DOHH2 (cell line): Measurements from ENCODE around the gene SPTLC1.

Experiments
- H3F3A ChIP-seq: fragments of 200-600 bp; sonication (generic), shearing (Covaris generic); 2 replicates; pipeline ENCODE4 v1.6.0; 2016; ENCODE audit warnings: antibody characterized with exemption, mild to moderate bottlenecking; ENCODE audit not compliant: control insufficient read depth, insufficient read depth
- H3K27ac ChIP-seq: fragments of 200-600 bp; sonication (generic); 2 replicates; pipeline ENCODE4 v1.5.1; 2014; ENCODE audit warnings: low read depth, mild to moderate bottlenecking, low read length, moderate library complexity
- H3K27me3 ChIP-seq: fragments of 200-600 bp; sonication (generic); 2 replicates; pipeline ENCODE4 v1.6.1; 2014; ENCODE audit warnings: mild to moderate bottlenecking, low read length, mixed read lengths; ENCODE audit not compliant: control insufficient read depth
- H3K36me3 ChIP-seq: fragments of 200-600 bp; sonication (generic); 2 replicates; pipeline ENCODE4 v1.6.1; 2014; ENCODE audit warnings: mild to moderate bottlenecking, low read length, moderate library complexity, mixed read lengths; ENCODE audit not compliant: control insufficient read depth
- H3K4me1 ChIP-seq: fragments of 200-600 bp; sonication (generic); 2 replicates; pipeline ENCODE4 v1.6.1; 2014; ENCODE audit warnings: mild to moderate bottlenecking, low read length, mixed read lengths; ENCODE audit not compliant: control insufficient read depth
- H3K4me2 ChIP-seq: fragments of 200-600 bp; sonication (generic); 2 replicates; pipeline ENCODE4 v1.6.0; 2014; ENCODE audit warnings: mild to moderate bottlenecking, low read length, moderate library complexity
- H3K4me3 ChIP-seq: fragments of 200-600 bp; sonication (generic); 2 replicates; pipeline ENCODE4 v1.5.1; 2014; ENCODE audit warnings: mild to moderate bottlenecking, low read length, mixed read lengths
- H3K79me2 ChIP-seq: fragments of 200-600 bp; sonication (generic); 2 replicates; pipeline ENCODE4 v1.6.1; 2014; ENCODE audit warnings: mild to moderate bottlenecking, low read length, mixed read lengths; ENCODE audit not compliant: control insufficient read depth
- H3K9me2 ChIP-seq: fragments of 200-600 bp; sonication (generic); replicated peaks from 2 replicates; pipeline ENCODE4 v1.6.1; 2014; ENCODE audit warnings: mild to moderate bottlenecking, low read length, mixed read lengths; ENCODE audit not compliant: control insufficient read depth
- H3K9me3 ChIP-seq: fragments of 200-600 bp; sonication (generic); 2 replicates; pipeline ENCODE4 v1.6.1; 2014; ENCODE audit warnings: antibody characterized with exemption, low read length, mixed read lengths; ENCODE audit not compliant: control insufficient read depth, insufficient read depth
- H4K20me1 ChIP-seq: fragments of 200-600 bp; sonication (generic); 2 replicates; pipeline ENCODE4 v1.6.0; 2014; ENCODE audit warnings: low read depth, mild to moderate bottlenecking, antibody characterized with exemption, low read length, moderate library complexity; ENCODE audit not compliant: control insufficient read depth, insufficient read depth
- EZH2phosphoT487 ChIP-seq: fragments of 200-600 bp; sonication (generic); IDR thresholded peaks from 2 replicates; pipeline ENCODE4 v1.6.1; 2017; ENCODE audit warnings: borderline replicate concordance, mild to moderate bottlenecking, antibody characterized with exemption, low read length, moderate library complexity, mixed read lengths
- TF ChIP-seq, protein P1 (sequence below): fragments of 200-600 bp; sonication (generic); IDR thresholded peaks from one replicate; pipeline ENCODE4 v1.5.1; 2014; ENCODE audit warnings: antibody characterized with exemption, mild to moderate bottlenecking, low read depth, low read length; ENCODE audit not compliant: poor library complexity, severe bottlenecking

SPTLC1 gene

DNA sequence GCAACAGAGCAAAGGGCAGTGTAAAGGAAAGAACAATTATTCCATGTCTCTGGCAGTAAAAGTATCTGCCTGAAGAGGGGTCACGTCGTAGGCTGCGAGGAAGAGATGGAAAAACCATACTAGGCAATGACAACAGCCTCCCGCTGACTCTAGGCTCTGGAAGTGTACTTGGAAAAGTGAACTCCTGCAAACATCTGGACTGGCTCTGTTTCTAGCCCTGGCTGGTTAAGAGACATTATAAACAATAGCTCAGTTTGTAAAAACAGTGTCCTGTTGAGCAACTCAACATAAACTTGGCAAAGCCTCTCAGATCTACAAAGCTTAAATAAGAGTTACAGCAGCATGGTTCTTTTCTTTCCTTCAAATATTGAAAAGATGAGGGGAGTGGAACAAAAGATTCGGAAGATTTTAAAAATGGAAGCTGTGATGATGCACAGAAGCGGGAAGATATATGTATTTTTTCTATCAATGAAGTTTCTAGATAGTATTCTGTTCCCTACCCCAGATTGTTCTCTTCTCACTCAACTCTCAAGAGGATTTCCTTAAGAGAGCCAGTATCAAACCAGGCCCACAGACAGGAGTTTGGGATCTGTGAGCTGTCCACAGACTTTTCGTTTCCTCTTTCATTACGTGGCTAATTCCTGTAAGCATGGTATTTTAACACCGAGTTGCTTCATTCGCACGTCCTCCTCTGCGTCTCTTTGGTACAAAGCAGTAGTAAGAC, 79.4 kb downstream of the SPTLC1 start:
- Histone ChIP-seq H3K36me3 (peaks cover 27% of the 10 kb centered on the region), H3K27me3 (no peaks in the 10 kb centered on the region), H3K4me3 (no peak overlapping the region), H3K4me1 (no peaks in the 10 kb centered on the region), H3K9me2 (no peaks in the 10 kb centered on the region), H4K20me1 (no peaks in the 10 kb centered on the region), H3K79me2 (no peaks in the 10 kb centered on the region), H3K4me2 (no peak overlapping the region), H3K27ac (no peak overlapping the region), H3F3A (no peaks in the 10 kb centered on the region), H3K9me3 (no peaks in the 10 kb centered on the region)
- TF ChIP-seq, protein P1, sequence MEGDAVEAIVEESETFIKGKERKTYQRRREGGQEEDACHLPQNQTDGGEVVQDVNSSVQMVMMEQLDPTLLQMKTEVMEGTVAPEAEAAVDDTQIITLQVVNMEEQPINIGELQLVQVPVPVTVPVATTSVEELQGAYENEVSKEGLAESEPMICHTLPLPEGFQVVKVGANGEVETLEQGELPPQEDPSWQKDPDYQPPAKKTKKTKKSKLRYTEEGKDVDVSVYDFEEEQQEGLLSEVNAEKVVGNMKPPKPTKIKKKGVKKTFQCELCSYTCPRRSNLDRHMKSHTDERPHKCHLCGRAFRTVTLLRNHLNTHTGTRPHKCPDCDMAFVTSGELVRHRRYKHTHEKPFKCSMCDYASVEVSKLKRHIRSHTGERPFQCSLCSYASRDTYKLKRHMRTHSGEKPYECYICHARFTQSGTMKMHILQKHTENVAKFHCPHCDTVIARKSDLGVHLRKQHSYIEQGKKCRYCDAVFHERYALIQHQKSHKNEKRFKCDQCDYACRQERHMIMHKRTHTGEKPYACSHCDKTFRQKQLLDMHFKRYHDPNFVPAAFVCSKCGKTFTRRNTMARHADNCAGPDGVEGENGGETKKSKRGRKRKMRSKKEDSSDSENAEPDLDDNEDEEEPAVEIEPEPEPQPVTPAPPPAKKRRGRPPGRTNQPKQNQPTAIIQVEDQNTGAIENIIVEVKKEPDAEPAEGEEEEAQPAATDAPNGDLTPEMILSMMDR: no peak
- TF ChIP-seq EZH2phosphoT487: no peak

DNA sequence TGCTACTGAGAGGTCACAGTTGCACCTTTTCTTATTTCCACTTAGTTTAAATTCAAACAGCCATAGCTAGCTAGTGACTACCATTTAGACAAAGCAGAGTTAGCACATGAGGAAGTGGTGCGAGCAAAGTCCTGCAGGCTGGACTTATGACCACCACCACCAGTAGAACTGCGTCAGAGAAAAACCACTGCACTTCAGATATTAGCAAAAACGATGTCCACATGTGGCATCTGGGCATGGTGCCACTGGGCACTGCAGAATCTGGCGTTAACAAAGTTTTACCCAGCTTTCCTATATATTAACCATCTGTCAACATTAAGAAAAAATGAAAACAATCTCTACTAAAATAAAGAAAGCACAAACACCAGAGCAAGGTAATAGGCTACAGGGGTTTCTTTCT, 80.1 kb downstream of the SPTLC1 start:
- H4K20me1 ChIP-seq: no peaks in the 10 kb centered on the region
- H3F3A ChIP-seq: no peaks in the 10 kb centered on the region
- TF ChIP-seq, protein P1: no peak
- no peak for TF ChIP-seq EZH2phosphoT487
- H3K4me2 ChIP-seq: no peak overlapping the region
- no peaks in the 10 kb centered on the region for H3K4me1 ChIP-seq
- no peaks in the 10 kb centered on the region for H3K79me2 ChIP-seq
- no peak overlapping the region for H3K27ac ChIP-seq
- no peak overlapping the region for H3K4me3 ChIP-seq
- no peaks in the 10 kb centered on the region for H3K27me3 ChIP-seq
- H3K36me3 ChIP-seq: peaks cover 27% of the 10 kb centered on the region
- H3K9me2 ChIP-seq: no peaks in the 10 kb centered on the region
- no peaks in the 10 kb centered on the region for H3K9me3 ChIP-seq

DNA sequence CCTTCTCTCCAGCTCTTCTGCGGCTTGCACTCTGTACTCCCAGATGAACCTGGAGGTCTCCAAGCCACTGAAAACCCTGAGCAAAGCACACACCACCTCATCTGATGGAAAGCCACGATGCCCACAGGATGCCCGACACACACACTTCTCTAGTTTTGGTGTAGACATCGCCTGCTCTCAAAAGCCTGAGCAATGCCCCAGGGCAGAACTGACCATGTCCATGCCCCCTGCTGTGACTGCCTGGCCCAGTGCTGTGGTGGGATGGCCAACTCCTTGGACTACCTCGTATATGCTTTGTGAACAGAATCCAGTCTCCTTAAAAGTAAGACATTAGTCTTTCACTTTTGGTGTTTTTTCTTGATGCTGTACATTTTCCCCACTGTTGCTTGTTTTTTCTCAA, 81.2 kb downstream of the SPTLC1 start:
- Histone ChIP-seq H3K4me2 (no peak overlapping the region), H3K36me3 (peaks cover 27% of the 10 kb centered on the region), H3K4me3 (no peak overlapping the region), H3F3A (no peaks in the 10 kb centered on the region), H3K9me3 (no peaks in the 10 kb centered on the region), H3K4me1 (no peaks in the 10 kb centered on the region), H3K27me3 (no peaks in the 10 kb centered on the region), H3K27ac (no peak overlapping the region), H3K79me2 (no peaks in the 10 kb centered on the region), H3K9me2 (no peaks in the 10 kb centered on the region), H4K20me1 (no peaks in the 10 kb centered on the region)
- TF ChIP-seq EZH2phosphoT487: no peak
- TF ChIP-seq, protein P1: no peak

DNA sequence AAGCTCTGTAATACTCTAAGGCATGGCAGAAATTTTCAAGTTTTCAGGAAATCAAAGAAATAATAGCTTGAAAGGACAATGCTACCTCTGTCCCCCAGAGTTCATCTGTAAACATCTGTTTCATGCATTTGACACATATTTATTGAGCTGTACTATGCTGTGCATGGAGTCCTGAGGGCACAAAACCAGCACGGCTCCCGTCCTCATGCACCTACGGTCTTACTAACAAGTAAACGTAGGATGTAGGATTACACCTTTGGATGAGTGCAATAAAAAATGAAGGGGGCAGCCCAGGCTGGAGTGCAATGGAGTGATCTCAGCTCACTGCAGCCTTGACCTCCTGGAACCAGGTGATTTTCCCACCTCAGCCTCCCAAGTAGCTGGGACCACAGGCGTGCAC, 81.9 kb downstream of the SPTLC1 start:
- H3F3A ChIP-seq: no peaks in the 10 kb centered on the region
- no peaks in the 10 kb centered on the region for H3K27me3 ChIP-seq
- no peaks in the 10 kb centered on the region for H3K4me1 ChIP-seq
- no peaks in the 10 kb centered on the region for H3K9me2 ChIP-seq
- no peak overlapping the region for H3K4me2 ChIP-seq
- H3K9me3 ChIP-seq: no peaks in the 10 kb centered on the region
- H3K27ac ChIP-seq: no peak overlapping the region
- no peak for TF ChIP-seq EZH2phosphoT487
- no peaks in the 10 kb centered on the region for H4K20me1 ChIP-seq
- no peak overlapping the region for H3K4me3 ChIP-seq
- H3K79me2 ChIP-seq: no peaks in the 10 kb centered on the region
- peaks cover 25% of the 10 kb centered on the region for H3K36me3 ChIP-seq
